IgD-negative memory B cell (primary cell): Measurements from ENCODE around the gene NCAPD2. TPM values are rescaled to one million over a fixed set of nuclear protein-coding genes. Genes with fewer than 3 reads are reported as not detected.

ENCODE experiments used
- H3K27ac Mint-ChIP-seq, 3 donors: one replicate each; pipeline ENCODE4 v1.8.0; 2020 to 2022; ENCODE audit warnings: mild to moderate bottlenecking in 3 of 3, mixed read lengths in 3 of 3, moderate library complexity in 1 of 3
- H3K27me3 Mint-ChIP-seq: one replicate; pipeline ENCODE4 v1.8.0; 2021; ENCODE audit warnings: mixed read lengths
- H3K36me3 Mint-ChIP-seq: one replicate; pipeline ENCODE4 v1.8.0; 2020; ENCODE audit warnings: mild to moderate bottlenecking, mixed read lengths
- H3K4me1 Mint-ChIP-seq, 3 donors: one replicate each; pipeline ENCODE4 v1.8.0; 2020 to 2022; ENCODE audit warnings: mixed read lengths in 3 of 3, mild to moderate bottlenecking in 1 of 3
- H3K4me3 Mint-ChIP-seq, 4 donors: one replicate each; pipeline ENCODE4 v1.8.0; 2020 to 2022; ENCODE audit warnings: mild to moderate bottlenecking in 4 of 4, mixed read lengths in 4 of 4, moderate library complexity in 3 of 4
- H3K9me3 Mint-ChIP-seq, 3 donors: one replicate each; pipeline ENCODE4 v1.8.0; 2020 to 2021; ENCODE audit warnings: mixed read lengths in 3 of 3, mild to moderate bottlenecking in 1 of 3
- polyA plus RNA-seq: library from polyadenylated mRNA; unstranded; fragments of 300-500 nt; fragmentation: Illumina TruSeq; gene quantifications from one replicate; pipeline ENCODE4 v1.2.3, GENCODE V29; 2021

NCAPD2 gene
- polyA plus RNA-seq, 1 donor from 2014 or later: 21.1 TPM

- Mint-ChIP-seq H3K36me3 (peaks cover 8% of the 10 kb centered on the region), H3K27ac (peak overlapping the region; percentile 79 to 96 (median 92)), H3K27me3 (no peaks in the 10 kb centered on the region), H3K4me3 (peak overlapping the region; percentile 94 to 100 (median 98)), H3K4me1 (peaks cover 12 to 30% (median 20%) of the 10 kb centered on the region in 3 donors), H3K9me3 (no peaks in the 10 kb centered on the region)
These were observed 73.3 kb downstream of the NCAPD2 start for GRCh38 chr12:6567112-6567670.

DNA sequence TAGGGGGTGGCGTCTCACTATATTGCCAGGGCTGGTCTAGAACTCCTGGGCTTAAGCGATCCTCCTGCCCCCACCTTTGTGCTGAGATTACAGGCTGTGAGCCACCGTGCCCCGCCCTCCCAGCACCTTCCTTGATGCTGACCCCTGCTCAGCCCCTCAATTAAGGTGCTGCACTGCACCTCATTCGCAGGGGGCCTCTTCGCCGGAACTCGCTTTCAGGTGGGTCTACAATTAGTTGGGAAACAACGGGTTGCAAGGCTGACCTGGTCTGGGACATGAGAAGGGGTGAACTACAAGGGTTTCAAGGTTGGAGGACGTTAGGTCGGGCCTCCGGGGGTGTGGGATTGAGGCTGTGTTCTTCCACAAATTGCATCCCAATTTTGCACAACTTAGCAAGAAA lies 75.4 kb downstream of the NCAPD2 start:
- Mint-ChIP-seq H3K36me3 (peaks cover 6% of the 10 kb centered on the region), H3K4me1 (peaks cover 12 to 26% (median 15%) of the 10 kb centered on the region in 3 donors), H3K27ac (peak overlapping the region; percentile 71 to 92 (median 88)), H3K9me3 (no peaks in the 10 kb centered on the region), H3K27me3 (no peaks in the 10 kb centered on the region), H3K4me3 (peak overlapping the region; percentile 58 to 100 (median 98))

DNA sequence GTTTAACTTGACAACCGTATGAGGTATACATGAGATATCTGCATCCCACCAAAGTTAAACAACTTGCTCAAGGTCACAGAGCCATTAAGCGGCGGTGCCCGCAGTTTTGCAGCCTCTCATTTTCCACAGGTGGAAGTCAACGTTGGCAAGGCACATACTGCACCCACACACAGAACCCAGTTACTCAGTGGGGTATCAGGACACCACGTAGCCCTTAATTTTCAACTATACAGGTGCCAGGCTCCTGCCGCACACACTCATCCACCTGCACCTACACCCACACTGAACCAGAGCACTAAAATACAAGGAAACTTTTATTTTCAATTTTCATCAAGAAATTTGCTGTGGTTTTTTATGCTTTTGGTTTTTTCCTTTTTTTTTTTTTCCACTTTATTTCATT lies 75.9 kb downstream of the NCAPD2 start:
- H3K27ac Mint-ChIP-seq: peak overlapping the region; percentile 63 to 92 (median 88)
- peak overlapping the region; percentile 34 to 100 (median 78) for H3K4me3 Mint-ChIP-seq
- H3K27me3 Mint-ChIP-seq: no peaks in the 10 kb centered on the region
- H3K36me3 Mint-ChIP-seq: peaks cover 6% of the 10 kb centered on the region
- H3K9me3 Mint-ChIP-seq: no peaks in the 10 kb centered on the region
- peaks cover 12 to 26% (median 13%) of the 10 kb centered on the region in 3 donors for H3K4me1 Mint-ChIP-seq

GRCh38 chr12:6570264-6570887 lies 76.5 kb downstream of the NCAPD2 start:
- H3K27ac Mint-ChIP-seq: peak overlapping the region; percentile 63 to 92 (median 88)
- H3K4me3 Mint-ChIP-seq: peak overlapping the region in 3 of 4 donors; percentile 34 to 97 (median 65)
- H3K27me3 Mint-ChIP-seq: no peaks in the 10 kb centered on the region
- no peaks in the 10 kb centered on the region for H3K9me3 Mint-ChIP-seq
- H3K4me1 Mint-ChIP-seq: peaks cover 11 to 26% (median 12%) of the 10 kb centered on the region in 3 donors
- H3K36me3 Mint-ChIP-seq: peaks cover 6% of the 10 kb centered on the region

DNA sequence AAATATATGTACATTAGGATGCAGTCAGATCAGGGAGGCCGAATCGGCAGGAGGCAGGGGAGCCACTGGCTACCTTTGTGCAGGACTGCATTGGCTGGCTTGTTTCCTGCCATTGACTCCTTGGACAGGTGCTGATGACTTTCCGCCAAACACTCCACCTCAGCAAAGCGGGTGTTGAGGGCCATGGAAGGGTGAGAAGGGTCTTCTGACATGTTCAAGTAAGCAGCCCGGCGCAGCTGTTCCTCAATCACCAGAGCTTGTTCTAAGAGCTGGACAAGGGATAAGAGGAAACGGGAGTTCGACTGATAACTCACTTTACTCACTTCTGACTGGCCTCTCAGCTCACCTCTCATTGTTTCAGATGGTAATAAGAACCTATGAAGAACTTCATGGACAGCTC lies 79.1 kb downstream of the NCAPD2 start:
- Mint-ChIP-seq H3K36me3 (peaks cover 11% of the 10 kb centered on the region), H3K27ac (peak overlapping the region in 1 of 3 donors; percentile 12), H3K9me3 (no peaks in the 10 kb centered on the region), H3K27me3 (no peaks in the 10 kb centered on the region), H3K4me1 (peaks cover 3 to 11% (median 4%) of the 10 kb centered on the region in 3 donors), H3K4me3 (peak overlapping the region in 1 of 4 donors; percentile 74)

- Mint-ChIP-seq H3K36me3 (peaks cover 11% of the 10 kb centered on the region), H3K4me1 (peaks cover 3 to 6% (median 4%) of the 10 kb centered on the region in 3 donors), H3K4me3 (no peak overlapping the region), H3K9me3 (no peaks in the 10 kb centered on the region), H3K27me3 (no peaks in the 10 kb centered on the region), H3K27ac (no peak overlapping the region)
These were observed 80.8 kb downstream of the NCAPD2 start for GRCh38 chr12:6574576-6575295.

- Mint-ChIP-seq H3K4me3 (no peak overlapping the region), H3K27me3 (no peaks in the 10 kb centered on the region), H3K9me3 (no peaks in the 10 kb centered on the region), H3K4me1 (peaks cover 0 to 6% (median 0%) of the 10 kb centered on the region in 3 donors), H3K36me3 (peaks cover 9% of the 10 kb centered on the region), H3K27ac (peak overlapping the region in 1 of 3 donors; percentile 3)
These were observed 81.7 kb downstream of the NCAPD2 start for GRCh38 chr12:6575648-6576047.

Other genes with a start within 250 kb of the NCAPD2 start
- not detected for gene PLEKHG6, start 183.4 kb upstream of the NCAPD2 start, polyA plus RNA-seq
- 2.4 TPM for gene TNFRSF1A, start 152.0 kb upstream of the NCAPD2 start, polyA plus RNA-seq
- gene SCNN1A, start 118.5 kb upstream of the NCAPD2 start, polyA plus RNA-seq: not detected
- gene LTBR, start 109.9 kb upstream of the NCAPD2 start, polyA plus RNA-seq: not detected
- 264 TPM for gene CD27, start 49.1 kb upstream of the NCAPD2 start, polyA plus RNA-seq
- 125 TPM for gene TAPBPL, start 42.1 kb upstream of the NCAPD2 start, polyA plus RNA-seq
- gene VAMP1, start 23.4 kb upstream of the NCAPD2 start, polyA plus RNA-seq: 8.1 TPM
- 165 TPM for gene MRPL51, start 840 bp upstream of the NCAPD2 start, polyA plus RNA-seq
- gene GAPDH, start 40.4 kb downstream of the NCAPD2 start, polyA plus RNA-seq: 1,479 TPM
- gene IFFO1, start 61.9 kb downstream of the NCAPD2 start, polyA plus RNA-seq: 12.3 TPM
- 24.9 TPM for gene NOP2, start 74.2 kb downstream of the NCAPD2 start, polyA plus RNA-seq
- 55.2 TPM for gene CHD4, start 113.3 kb downstream of the NCAPD2 start, polyA plus RNA-seq
- gene LPAR5, start 141.9 kb downstream of the NCAPD2 start, polyA plus RNA-seq: 63.6 TPM
- gene ACRBP, start 153.3 kb downstream of the NCAPD2 start, polyA plus RNA-seq: 5.8 TPM
- 76.6 TPM for gene ING4, start 169.0 kb downstream of the NCAPD2 start, polyA plus RNA-seq
- gene ZNF384, start 195.3 kb downstream of the NCAPD2 start, polyA plus RNA-seq: 32.5 TPM
- not detected for gene PIANP, start 206.7 kb downstream of the NCAPD2 start, polyA plus RNA-seq
- gene COPS7A, start 229.9 kb downstream of the NCAPD2 start, polyA plus RNA-seq: 36.8 TPM